H7 (cell line): ENCODE measurements around the gene ADI1. TPM values are rescaled to one million over a fixed set of nuclear protein-coding genes. Genes with fewer than 3 reads are reported as not detected.

Source experiments
- DNase-seq: peaks from one replicate; pipeline ENCODE4 v3.0.0; 2012
- H3K27me3 ChIP-seq: 2 replicates; pipeline ENCODE4 v1.6.0; 2011; ENCODE audit warnings: mild to moderate bottlenecking, low read length; ENCODE audit not compliant: control insufficient read depth, insufficient read depth
- H3K36me3 ChIP-seq: replicated peaks from 2 replicates; pipeline ENCODE4 v1.5.1; 2011; ENCODE audit warnings: low read length; ENCODE audit not compliant: control insufficient read depth, insufficient read depth
- H3K4me3 ChIP-seq: 2 replicates; pipeline ENCODE4 v1.5.1; 2011; ENCODE audit warnings: low read depth, mild to moderate bottlenecking, control low read depth, low read length, moderate library complexity; ENCODE audit not compliant: insufficient read depth
- total RNA-seq: library from RNA; depleted of rRNA; stranded (reverse); fragments of >200 nt; shearing (Covaris generic); gene quantifications from 2 replicates; pipeline ENCODE4 v1.2.3, GENCODE V29; 2014

ADI1 gene
- total RNA-seq, 1 experiment from 2014 or later: 21.0 TPM

DNA sequence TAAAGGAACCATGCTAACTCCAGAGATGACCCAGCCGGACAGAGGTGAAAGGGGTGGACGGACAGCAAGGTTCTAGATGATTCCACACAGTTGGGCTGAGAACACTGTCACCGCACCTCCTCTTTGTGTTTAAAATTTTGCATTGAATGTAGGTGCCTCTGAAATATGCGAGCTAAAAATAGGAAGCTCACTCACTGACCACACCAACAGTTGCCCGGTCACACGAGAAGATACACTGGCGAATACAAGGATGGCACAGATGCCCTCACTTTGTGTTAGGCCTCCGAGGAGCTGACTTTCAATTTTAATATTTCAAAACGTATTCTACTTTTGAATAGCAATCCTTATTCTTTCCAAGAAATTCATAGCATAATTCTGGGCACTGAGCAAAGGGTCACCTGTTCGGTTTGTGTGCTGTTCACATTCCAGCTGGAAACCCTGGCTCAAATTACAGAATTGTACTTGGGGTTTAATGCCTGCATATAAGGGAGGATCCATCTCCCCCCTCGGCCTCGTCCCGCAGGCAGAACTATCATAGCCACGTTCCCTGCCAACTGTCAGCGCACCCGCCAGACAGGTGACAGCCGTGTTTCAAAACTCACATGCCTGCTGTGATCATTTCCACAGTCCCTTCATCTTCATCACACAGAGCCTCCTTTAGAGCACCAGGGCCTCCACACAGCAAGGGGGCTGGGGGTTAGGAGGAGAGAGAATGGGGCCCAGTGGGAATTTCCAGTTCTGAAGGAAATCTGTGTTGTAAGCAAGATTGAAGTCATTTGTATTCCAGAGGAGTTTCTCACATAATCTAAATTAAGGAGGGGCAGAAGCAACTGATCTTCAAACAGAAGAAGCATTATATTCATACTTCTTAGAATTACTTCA, 48.2 kb downstream of the ADI1 start:
- no peak overlapping the region for H3K4me3 ChIP-seq
- peaks cover 6% of the 10 kb centered on the region for H3K36me3 ChIP-seq
- DNase-seq: no peak
- no peaks in the 10 kb centered on the region for H3K27me3 ChIP-seq

DNA sequence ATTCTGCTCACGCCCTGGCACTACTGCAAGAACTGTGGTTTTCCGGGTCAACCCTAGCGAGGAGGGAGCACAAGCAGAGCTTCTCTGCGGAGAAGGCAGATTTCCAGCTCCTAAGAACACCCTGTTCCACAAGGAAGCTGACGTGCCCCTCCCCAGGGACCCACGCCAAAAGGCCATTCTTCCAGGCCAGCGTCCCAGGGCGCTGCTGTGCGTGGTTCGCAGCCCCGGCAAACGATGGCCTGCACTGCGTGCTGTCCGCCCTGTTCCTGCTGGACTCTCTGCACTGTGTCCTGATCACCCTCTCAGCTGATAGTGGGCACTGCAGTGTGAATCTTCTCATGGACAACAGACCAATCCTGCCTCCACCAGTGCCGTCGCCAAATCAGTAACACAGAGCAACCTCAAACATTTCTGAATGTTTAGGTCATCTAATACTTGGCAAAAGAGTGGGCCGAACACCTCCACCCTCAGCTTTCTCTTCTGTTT, 49.1 kb downstream of the ADI1 start:
- Histone ChIP-seq H3K36me3 (peaks cover 6% of the 10 kb centered on the region), H3K4me3 (no peak overlapping the region), H3K27me3 (no peaks in the 10 kb centered on the region)
- DNase-seq: no peak

DNA sequence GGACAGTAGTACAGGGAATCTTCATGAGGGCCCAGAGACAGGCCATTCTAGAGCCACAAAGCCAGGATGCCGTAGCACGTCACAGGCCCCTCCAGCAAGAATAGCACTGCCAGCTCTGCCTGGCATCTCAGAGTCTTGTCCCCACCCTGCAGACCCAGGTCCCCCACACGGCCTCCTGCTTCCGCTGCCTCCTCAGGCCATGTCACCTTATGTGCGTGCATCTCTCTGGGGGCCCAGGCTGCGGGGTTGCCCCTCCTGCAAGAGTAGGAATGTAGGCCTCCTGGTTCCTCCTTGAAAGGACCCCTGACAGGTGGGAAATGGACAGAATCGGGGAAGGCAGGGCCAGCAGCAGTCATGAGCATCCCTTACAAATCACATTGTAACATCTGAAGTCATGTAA, 49.8 kb downstream of the ADI1 start:
- Histone ChIP-seq H3K36me3 (peaks cover 6% of the 10 kb centered on the region), H3K4me3 (no peak overlapping the region), H3K27me3 (no peaks in the 10 kb centered on the region)
- no peak for DNase-seq

DNA sequence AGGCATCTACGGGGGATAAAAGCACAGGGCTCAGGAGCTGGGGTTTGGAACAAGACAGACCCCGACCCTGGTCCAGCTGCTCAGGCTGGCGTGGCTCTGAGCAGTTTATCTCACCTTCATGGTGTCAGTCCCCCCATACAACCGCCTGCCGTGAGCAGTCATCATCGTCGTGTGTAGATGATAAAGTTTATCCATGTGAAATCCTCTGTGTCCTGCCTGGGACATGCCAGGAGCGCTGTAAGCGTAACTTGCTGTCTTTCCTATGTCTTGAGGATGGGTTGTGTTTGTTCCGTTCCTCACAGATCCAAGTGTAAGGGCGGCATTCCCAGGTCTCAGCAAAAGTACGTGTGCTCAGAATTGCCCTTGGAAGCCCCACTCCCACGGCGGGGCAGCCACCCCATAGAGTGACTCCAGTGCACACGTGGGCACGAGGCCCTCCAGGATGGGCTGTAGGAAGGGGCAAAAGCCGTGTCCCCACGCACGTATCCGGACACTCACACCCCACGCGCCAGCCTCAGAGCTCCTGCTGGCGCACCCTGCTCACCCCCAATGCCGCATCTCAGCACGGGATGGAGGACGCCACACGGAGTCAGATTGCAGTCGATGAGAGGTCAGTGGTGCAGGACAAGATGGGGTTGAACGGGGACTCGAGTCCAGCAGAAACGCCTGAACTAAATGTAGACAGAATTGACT, 50.9 kb downstream of the ADI1 start:
- H3K4me3 ChIP-seq: no peak overlapping the region
- no peak for DNase-seq
- no peaks in the 10 kb centered on the region for H3K27me3 ChIP-seq
- H3K36me3 ChIP-seq: peaks cover 6% of the 10 kb centered on the region

DNA sequence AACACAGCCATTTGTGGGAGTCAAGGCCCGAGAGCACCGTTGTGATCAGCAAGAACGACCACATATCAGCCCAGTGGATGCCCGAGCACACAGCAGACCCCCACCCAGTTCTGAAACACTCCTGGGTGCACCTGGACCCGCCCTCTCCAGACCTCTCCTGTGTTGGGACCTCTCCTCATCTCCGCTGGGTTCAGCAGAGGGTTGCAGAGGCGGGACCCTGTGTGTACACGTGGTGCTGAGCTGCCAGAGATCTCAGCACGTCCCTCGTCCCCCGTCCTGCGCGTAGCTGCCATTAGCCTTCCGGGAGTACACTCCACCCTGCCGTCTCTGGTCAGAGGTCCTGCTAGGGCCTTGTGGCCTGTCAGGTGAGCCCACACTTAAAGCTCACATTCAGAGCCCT, 51.7 kb downstream of the ADI1 start:
- H3K4me3 ChIP-seq: no peak overlapping the region

DNA sequence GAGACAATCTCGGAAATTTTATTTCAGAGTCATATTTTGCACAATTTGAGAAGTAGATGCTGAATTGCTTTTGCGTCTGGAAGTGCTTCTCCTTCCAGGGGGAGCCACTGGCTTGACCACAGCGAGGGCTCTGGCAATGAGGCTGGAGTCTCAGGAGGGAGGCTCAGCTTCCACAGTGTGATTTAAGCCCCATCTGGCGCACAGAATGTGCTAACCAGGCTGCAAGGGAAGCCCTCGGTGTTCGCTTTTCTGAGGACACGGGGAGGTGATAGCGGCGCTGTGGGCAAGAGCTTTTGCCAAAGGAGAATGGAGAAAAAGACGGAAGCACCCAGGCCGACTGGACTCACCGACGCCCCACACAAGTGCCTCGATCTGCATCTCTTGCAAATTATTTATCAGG, 52.4 kb downstream of the ADI1 start:
- no peak for DNase-seq
- H3K4me3 ChIP-seq: no peak overlapping the region
- no peaks in the 10 kb centered on the region for H3K27me3 ChIP-seq
- H3K36me3 ChIP-seq: peaks cover 6% of the 10 kb centered on the region

More for the DNA sequence above, 51.7 kb downstream of the ADI1 start:
- peaks cover 6% of the 10 kb centered on the region for H3K36me3 ChIP-seq
- DNase-seq: no peak
- no peaks in the 10 kb centered on the region for H3K27me3 ChIP-seq

DNA sequence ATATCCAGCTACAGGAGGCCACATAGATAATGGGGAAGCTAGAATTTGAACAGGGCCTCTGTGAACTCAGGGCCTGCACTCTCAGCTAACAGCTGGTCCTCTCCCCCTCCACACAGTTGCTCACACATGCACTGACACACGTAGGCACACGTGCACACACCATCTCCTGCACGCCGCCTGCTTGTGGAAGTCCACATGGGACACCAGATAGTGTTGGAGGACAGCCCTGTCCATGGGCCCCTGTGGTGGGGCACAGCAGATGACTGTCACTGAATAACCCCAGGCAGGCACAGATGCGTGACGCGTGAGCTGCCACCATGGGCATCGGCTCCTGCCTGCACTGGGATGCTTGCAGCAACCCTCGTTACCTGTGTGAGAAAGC, 52.9 kb downstream of the ADI1 start:
- no peak for DNase-seq
- H3K4me3 ChIP-seq: no peak overlapping the region
- H3K36me3 ChIP-seq: peaks cover 6% of the 10 kb centered on the region
- no peaks in the 10 kb centered on the region for H3K27me3 ChIP-seq

DNA sequence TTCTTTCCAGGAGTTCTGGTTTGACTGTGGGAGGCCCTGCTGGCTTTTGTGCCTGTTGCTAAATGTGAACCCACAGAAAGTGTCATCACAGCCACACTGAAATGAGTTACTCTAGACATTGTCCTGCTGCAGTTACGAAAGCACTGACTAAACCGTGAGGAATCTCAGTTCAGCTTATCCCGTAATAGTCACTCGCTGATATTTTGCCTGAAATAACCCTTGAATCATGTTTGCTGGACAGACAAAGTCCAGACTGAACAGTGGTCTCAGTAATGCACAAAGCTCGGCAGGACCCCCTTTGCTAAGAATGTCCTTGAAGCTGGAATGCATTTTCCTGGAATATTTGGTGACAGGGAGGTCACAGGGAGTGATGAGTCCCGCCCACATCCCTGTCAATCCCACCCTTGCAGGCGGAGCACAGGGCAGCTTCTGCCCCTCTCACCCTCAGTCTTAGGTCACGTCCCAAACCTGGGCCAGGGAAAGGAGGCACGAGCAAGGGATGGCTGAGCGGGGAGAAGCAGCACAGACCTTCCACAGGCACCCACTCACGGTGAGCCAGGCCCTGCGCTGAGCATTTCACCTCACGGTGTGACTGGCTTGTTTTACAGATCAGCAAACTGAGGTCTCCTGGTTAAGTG, 53.4 kb downstream of the ADI1 start:
- DNase-seq: no peak
- Histone ChIP-seq H3K36me3 (peaks cover 6% of the 10 kb centered on the region), H3K4me3 (no peak overlapping the region), H3K27me3 (no peaks in the 10 kb centered on the region)

DNA sequence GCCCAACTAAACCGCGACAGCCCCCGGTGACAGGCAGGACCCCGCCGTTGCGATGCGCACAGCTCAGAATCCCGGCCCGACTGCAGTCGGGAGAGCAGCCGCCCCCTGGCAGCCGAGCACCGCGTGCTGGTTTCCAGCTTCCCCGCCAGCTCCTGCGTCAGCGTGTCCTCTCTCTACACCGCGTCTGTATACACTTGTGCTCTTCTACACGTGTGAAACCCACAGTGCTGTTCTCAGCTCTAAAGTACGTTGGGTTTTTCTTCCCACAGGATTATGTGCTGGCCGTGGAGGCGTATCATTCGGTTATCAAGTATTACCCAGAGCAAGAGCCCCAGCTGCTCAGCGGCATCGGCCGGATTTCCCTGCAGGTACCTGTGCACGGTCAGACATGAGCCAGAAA, 54.0 kb downstream of the ADI1 start:
- DNase-seq: no peak
- H3K36me3 ChIP-seq: peaks cover 6% of the 10 kb centered on the region
- no peak overlapping the region for H3K4me3 ChIP-seq
- H3K27me3 ChIP-seq: no peaks in the 10 kb centered on the region

DNA sequence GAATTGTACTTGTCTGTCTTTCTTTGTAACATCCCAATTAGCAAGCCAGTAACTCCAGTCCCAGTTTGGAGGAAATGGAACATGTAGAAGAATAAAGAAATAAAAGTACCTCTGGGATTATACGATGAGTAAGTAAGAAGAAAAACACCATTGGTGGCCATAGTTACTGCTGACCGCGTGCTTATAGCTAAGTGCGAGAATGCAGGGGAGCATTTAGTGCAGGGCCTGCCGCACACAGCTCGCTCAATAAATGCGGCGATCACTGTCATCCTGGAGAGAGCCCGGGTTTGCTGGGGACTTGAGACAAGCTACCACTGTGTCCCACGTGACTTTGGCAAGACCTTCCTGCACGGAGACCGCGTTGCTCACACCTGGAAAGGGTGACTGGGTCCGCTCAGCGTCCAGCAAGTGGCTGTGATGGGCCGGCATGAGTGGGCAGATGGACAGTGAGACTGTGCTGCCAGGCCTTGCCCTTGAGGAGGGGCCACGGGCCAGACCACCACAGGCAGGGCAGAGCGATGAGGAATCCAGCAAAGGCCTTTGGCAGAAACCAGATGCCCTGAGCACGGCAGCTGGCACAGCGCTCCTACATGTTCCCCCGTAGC, 54.8 kb downstream of the ADI1 start:
- DNase-seq: no peak
- no peaks in the 10 kb centered on the region for H3K27me3 ChIP-seq
- H3K4me3 ChIP-seq: no peak overlapping the region
- peaks cover 6% of the 10 kb centered on the region for H3K36me3 ChIP-seq

DNA sequence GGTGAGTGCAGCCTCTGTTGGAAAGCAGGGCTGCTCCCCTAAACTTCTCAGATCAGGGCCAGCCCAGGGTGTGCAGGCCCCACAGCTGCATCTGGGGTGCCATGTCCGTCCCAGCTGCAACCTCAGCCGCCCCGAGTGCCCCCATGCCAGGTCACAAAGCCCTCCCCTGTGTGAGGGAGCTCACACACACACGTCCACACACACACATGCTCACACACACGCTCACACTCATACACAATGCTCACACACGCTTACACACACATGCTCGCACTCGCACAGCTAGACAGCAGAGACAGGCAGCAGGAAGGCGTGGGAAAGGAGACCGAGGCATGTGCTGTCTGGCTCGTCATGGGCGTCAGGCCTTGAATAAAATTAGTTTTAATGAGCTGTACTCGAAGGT, 55.4 kb downstream of the ADI1 start:
- Histone ChIP-seq H3K36me3 (peaks cover 6% of the 10 kb centered on the region), H3K4me3 (no peak overlapping the region), H3K27me3 (no peaks in the 10 kb centered on the region)
- DNase-seq: no peak

DNA sequence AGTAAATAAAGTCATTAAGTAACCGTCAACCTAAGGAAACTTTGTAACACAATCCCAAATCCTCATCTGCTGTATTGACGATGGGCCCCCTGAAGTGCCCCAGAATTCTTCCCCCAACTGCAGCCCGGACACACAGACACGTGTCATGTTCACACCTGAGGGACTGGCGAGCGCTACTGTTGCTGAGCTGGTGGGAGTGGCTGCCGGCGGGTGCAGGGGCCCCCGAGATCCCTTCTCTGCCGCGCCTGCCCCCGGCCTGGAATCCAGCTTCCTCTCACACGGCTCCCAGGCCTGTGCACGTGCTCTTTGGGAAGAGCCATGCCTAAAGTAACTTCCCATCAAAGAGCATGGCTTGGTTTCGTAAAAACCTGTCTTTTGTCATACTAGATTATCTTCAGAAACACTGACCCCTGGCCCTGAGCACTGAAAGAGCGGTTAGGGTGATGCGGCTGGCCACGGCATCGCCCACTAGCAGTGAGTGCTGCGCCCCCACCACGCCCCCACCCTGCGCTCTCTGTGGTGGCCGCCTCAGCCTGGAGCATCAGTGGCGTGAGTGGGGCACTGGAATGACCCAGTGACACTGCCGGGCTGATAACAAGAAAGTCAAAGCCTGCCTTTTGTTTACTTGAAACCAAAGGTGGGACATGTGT, 56.0 kb downstream of the ADI1 start:
- H3K4me3 ChIP-seq: no peak overlapping the region
- H3K36me3 ChIP-seq: peaks cover 9% of the 10 kb centered on the region
- H3K27me3 ChIP-seq: no peaks in the 10 kb centered on the region
- DNase-seq: peak; percentile 68

DNA sequence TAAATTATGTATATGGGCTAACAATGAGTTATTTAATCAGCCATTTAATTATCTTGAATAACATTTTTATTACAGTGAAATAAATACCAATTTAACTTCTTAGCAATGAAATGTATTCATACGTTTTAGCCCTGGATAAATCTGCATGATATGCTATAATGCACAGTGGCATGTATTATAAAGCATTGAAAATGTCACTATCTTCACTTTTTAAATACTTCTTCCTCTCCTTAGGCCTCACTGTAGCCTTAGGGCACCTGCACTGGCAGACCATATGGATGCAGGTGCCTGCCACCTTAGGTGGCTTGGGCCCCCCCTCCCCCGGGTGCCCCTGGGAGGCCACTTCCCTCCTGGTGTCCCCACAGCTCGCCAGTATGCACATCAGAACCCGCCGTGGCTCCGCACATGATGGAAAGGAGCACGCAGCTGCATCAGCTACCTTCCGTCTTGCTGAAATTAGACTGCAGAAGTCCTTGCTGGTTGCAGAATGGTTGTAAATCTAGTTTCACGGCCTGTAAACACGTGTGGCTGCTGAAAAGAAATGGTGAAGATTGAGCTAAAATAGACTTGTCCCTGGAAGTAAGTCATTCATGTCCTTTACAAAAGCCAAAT, 56.7 kb downstream of the ADI1 start:
- Histone ChIP-seq H3K4me3 (no peak overlapping the region), H3K27me3 (no peaks in the 10 kb centered on the region), H3K36me3 (peaks cover 7% of the 10 kb centered on the region)
- DNase-seq: no peak
